MM.1S (cell line): Measurements from ENCODE around the gene LMX1B.

Source experiments
- DNase-seq: peaks from one replicate; pipeline ENCODE4 v3.0.0-alpha.2; 2015
- H2AFZ ChIP-seq: fragments of 300-600 bp; sonication (generic); 2 replicates; pipeline ENCODE4 v1.6.0; 2016; ENCODE audit warnings: antibody characterized with exemption, low read length
- H3F3A ChIP-seq: fragments of 300-600 bp; sonication (generic); 2 replicates; pipeline ENCODE4 v1.6.1; 2016; ENCODE audit warnings: mild to moderate bottlenecking, antibody characterized with exemption, low read length, moderate library complexity, mixed read lengths; ENCODE audit not compliant: insufficient read depth
- H3K27ac ChIP-seq: fragments of 300-600 bp; sonication (generic); 2 replicates; pipeline ENCODE4 v1.5.1; 2016; ENCODE audit warnings: mild to moderate bottlenecking, low read length
- H3K27me3 ChIP-seq: fragments of 300-600 bp; sonication (generic); replicated peaks from 2 replicates; pipeline ENCODE4 v1.6.0; 2016; ENCODE audit warnings: low read length; ENCODE audit not compliant: insufficient read depth
- H3K36me3 ChIP-seq: fragments of 300-600 bp; sonication (generic); replicated peaks from 2 replicates; pipeline ENCODE4 v1.6.1; 2016; ENCODE audit warnings: mild to moderate bottlenecking, low read length, mixed read lengths; ENCODE audit not compliant: insufficient read depth
- H3K4me1 ChIP-seq: fragments of 300-600 bp; sonication (generic); 2 replicates; pipeline ENCODE4 v1.6.1; 2016; ENCODE audit warnings: low read length, mixed read lengths
- H3K4me2 ChIP-seq: fragments of 300-600 bp; sonication (generic); 2 replicates; pipeline ENCODE4 v1.6.0; 2016; ENCODE audit warnings: low read depth, low read length
- H3K4me3 ChIP-seq: fragments of 300-600 bp; sonication (generic); 2 replicates; pipeline ENCODE4 v1.5.1; 2016; ENCODE audit warnings: low read length, mixed read lengths
- H3K79me2 ChIP-seq: fragments of 300-600 bp; sonication (generic); 2 replicates; pipeline ENCODE4 v1.6.1; 2016; ENCODE audit warnings: mixed run types, low read length, mixed read lengths
- H3K9ac ChIP-seq: fragments of 300-600 bp; sonication (generic); 2 replicates; pipeline ENCODE4 v1.6.1; 2016; ENCODE audit warnings: low read length, mixed read lengths
- H3K9me2 ChIP-seq: fragments of 300-600 bp; sonication (generic); replicated peaks from 2 replicates; pipeline ENCODE4 v1.6.1; 2016; ENCODE audit warnings: mild to moderate bottlenecking, low read length, mixed read lengths; ENCODE audit not compliant: insufficient read depth
- H3K9me3 ChIP-seq: fragments of 300-600 bp; sonication (generic); replicated peaks from 2 replicates; pipeline ENCODE4 v1.6.1; 2016; ENCODE audit warnings: mild to moderate bottlenecking, low read length, mixed read lengths; ENCODE audit not compliant: insufficient read depth
- H4K20me1 ChIP-seq: fragments of 300-600 bp; sonication (generic); 2 replicates; pipeline ENCODE4 v1.6.1; 2016; ENCODE audit warnings: mild to moderate bottlenecking, low read length, moderate library complexity, mixed read lengths; ENCODE audit not compliant: insufficient read depth
- CTCF ChIP-seq: fragments of 300-600 bp; sonication (generic); IDR thresholded peaks from 2 replicates; pipeline ENCODE4 v1.5.1; 2016; ENCODE audit warnings: antibody characterized with exemption, low read length, mixed read lengths
- EZH2 ChIP-seq: fragments of 300-600 bp; sonication (generic); optimal IDR thresholded peaks from 2 replicates; pipeline ENCODE3; 2017; ENCODE audit warnings: low read depth, mild to moderate bottlenecking, antibody characterized with exemption, low read length, mixed read lengths
- EZH2phosphoT487 ChIP-seq: fragments of 300-600 bp; sonication (generic); IDR thresholded peaks from 2 replicates; pipeline ENCODE4 v1.6.1; 2018; ENCODE audit warnings: antibody characterized with exemption, low read length

LMX1B gene

DNA sequence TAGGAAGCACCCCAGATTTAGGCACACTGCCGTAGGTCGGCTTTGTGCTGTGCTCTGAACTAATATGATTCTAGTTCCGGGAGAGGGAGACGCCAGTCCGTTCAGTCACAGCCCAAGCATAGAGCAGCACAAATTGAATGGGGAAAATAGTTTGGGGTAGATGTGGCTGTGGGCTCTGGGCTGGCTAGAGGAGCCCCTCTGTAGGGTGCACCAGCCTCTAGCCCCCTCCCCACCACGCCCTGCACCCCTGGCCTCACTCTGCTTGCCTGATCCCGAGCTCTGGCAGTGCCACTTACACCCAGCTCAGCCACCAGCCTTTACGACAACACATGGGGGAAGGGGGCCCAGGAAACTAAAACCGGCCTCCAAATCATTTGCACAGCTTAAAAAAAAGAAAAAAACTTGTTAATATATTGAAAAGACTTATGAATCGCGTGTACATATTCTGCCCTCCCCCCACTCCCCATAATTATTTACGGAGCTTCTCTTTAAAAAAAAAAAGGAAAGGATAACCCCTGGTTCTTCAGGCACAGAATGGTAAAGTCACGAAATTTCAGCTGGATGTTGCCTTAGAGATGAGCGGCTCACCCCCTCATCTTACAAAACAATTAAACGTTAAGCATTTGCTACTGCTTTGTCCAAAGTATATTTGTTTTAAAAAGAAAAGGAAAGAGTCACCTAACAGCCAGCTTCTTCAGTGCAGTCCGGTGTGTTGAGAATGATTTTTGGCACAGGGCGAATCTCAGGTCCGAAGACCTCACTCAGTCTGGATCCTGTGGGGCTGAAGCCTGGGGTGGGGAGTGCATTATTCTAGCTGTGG is 3.5 kb downstream of the LMX1B start:
- no peak for DNase-seq
- no peaks in the 10 kb centered on the region for H3K4me1 ChIP-seq

GRCh38 chr9:126617823-126618165 is 4.1 kb downstream of the LMX1B start:
- H3K27me3 ChIP-seq: peaks cover 90% of the 10 kb centered on the region
- no peaks in the 10 kb centered on the region for H3K36me3 ChIP-seq
- H3K9me2 ChIP-seq: no peaks in the 10 kb centered on the region
- TF ChIP-seq EZH2phosphoT487 (no peak), EZH2 (no peak), CTCF (no peak)
- no peak overlapping the region for H3K9ac ChIP-seq
- H3K4me1 ChIP-seq: no peaks in the 10 kb centered on the region
- no peaks in the 10 kb centered on the region for H3F3A ChIP-seq
- no peak overlapping the region for H2AFZ ChIP-seq
- H3K4me3 ChIP-seq: no peak overlapping the region
- no peak overlapping the region for H3K27ac ChIP-seq
- H3K4me2 ChIP-seq: no peak overlapping the region
- H3K79me2 ChIP-seq: no peaks in the 10 kb centered on the region
- no peak for DNase-seq
- H4K20me1 ChIP-seq: no peaks in the 10 kb centered on the region
- H3K9me3 ChIP-seq: no peaks in the 10 kb centered on the region

More for the DNA sequence above, 3.5 kb downstream of the LMX1B start:
- no peaks in the 10 kb centered on the region for H3F3A ChIP-seq
- no peaks in the 10 kb centered on the region for H3K36me3 ChIP-seq
- no peak overlapping the region for H3K9ac ChIP-seq
- TF ChIP-seq EZH2phosphoT487: no peak
- no peak for TF ChIP-seq CTCF
- TF ChIP-seq EZH2: no peak
- H3K79me2 ChIP-seq: no peaks in the 10 kb centered on the region
- no peak overlapping the region for H3K4me2 ChIP-seq
- no peaks in the 10 kb centered on the region for H3K9me2 ChIP-seq
- no peak overlapping the region for H3K27ac ChIP-seq
- peaks cover 88% of the 10 kb centered on the region for H3K27me3 ChIP-seq
- H2AFZ ChIP-seq: no peak overlapping the region
- no peaks in the 10 kb centered on the region for H3K9me3 ChIP-seq
- H4K20me1 ChIP-seq: no peaks in the 10 kb centered on the region
- no peak overlapping the region for H3K4me3 ChIP-seq

GRCh38 chr9:126618190-126618584 is 4.5 kb downstream of the LMX1B start:
- no peaks in the 10 kb centered on the region for H4K20me1 ChIP-seq
- no peak for DNase-seq
- no peak overlapping the region for H3K4me3 ChIP-seq
- H3K79me2 ChIP-seq: no peaks in the 10 kb centered on the region
- no peaks in the 10 kb centered on the region for H3F3A ChIP-seq
- peaks cover 90% of the 10 kb centered on the region for H3K27me3 ChIP-seq
- no peaks in the 10 kb centered on the region for H3K9me2 ChIP-seq
- no peaks in the 10 kb centered on the region for H3K9me3 ChIP-seq
- no peak overlapping the region; the same call in 1 of the 2 replicates for H3K4me2 ChIP-seq
- H3K9ac ChIP-seq: no peak overlapping the region
- TF ChIP-seq EZH2 (no peak), EZH2phosphoT487 (no peak), CTCF (no peak)
- H3K4me1 ChIP-seq: no peaks in the 10 kb centered on the region
- no peak overlapping the region for H2AFZ ChIP-seq
- H3K36me3 ChIP-seq: no peaks in the 10 kb centered on the region
- H3K27ac ChIP-seq: no peak overlapping the region
